HepG2 (cell line): ENCODE measurements around the gene ZIC3. TPM values are rescaled to one million over a fixed set of nuclear protein-coding genes. Genes with fewer than 3 reads are reported as not detected.

Source experiments
- ATAC-seq: fragments of 200-7000 bp; cut with Tn5 transposase; 3 replicates; pipeline ENCODE4 v1.9.1; 2020; ENCODE audit warnings: mild to moderate bottlenecking, moderate library complexity
- BruUV-seq: library from RNA; stranded (reverse); fragments of 400-500 nt; replicated peaks from 2 replicates; lab custom pipeline; 2021; lab: Mats Ljungman, UMichigan
- CTCF ChIA-PET: fragments of 300-600 bp; formaldehyde crosslinking; extraction: SDS; loops from one replicate; lab custom pipeline; 2021; ENCODE audit warnings: low total read pairs, inconsistent platforms, low intra/inter-chr PET ratio; lab: Yijun Ruan, JAX
- POLR2A ChIA-PET: fragments of 350-600 bp; sonication (Branson Sonifier 250); formaldehyde crosslinking; loops from one replicate; lab custom pipeline; 2020; ENCODE audit warnings: antibody characterized with exemption, inconsistent platforms; lab: Yijun Ruan, JAX
- DNase-seq: peaks from one replicate; pipeline ENCODE4 v3.0.0-alpha.2; 2015; ENCODE audit warnings: low spot score
- FAIRE-seq: peaks from 3 replicates; lab custom pipeline; 2011; peaks lifted over from hg19 to GRCh38; lab: Jason Lieb, UNC
- H2AFZ ChIP-seq: one replicate; pipeline ENCODE4 v1.6.1; 2011; ENCODE audit warnings: low read length, inconsistent platforms
- H3K27ac ChIP-seq: fragments of 300-600 bp; 3 replicates; pipeline ENCODE4 v1.8.0; 2011; ENCODE audit warnings: mixed run types, mild to moderate bottlenecking, mixed read lengths, low read length, inconsistent platforms; ENCODE audit not compliant: insufficient read depth; ENCODE audit errors: extremely low read length
- H3K27me3 ChIP-seq, 2 experiments: fragments of 200-600 bp in 1 of 2; 2 replicates in 1 of 2; 3 replicates in 1 of 2; pipeline versions ENCODE4 v1.6.0 to v1.8.0; 2011; ENCODE audit warnings: low read length in 2 of 2, mild to moderate bottlenecking in 2 of 2, moderate library complexity in 2 of 2, inconsistent platforms in 1 of 2; ENCODE audit not compliant: insufficient read depth in 2 of 2, control insufficient read depth in 1 of 2
- H3K36me3 ChIP-seq, 2 experiments: fragments of 200-600 bp in 1 of 2; replicated peaks in 1 of 2; 2 replicates in 1 of 2; 3 replicates in 1 of 2; pipeline versions ENCODE4 v1.5.1 to v1.8.0; 2011; ENCODE audit warnings: low read length in 2 of 2, inconsistent platforms in 1 of 2; ENCODE audit not compliant: insufficient read depth in 2 of 2, control insufficient read depth in 1 of 2
- H3K4me1 ChIP-seq: 2 replicates; pipeline ENCODE4 v1.5.1; 2012; ENCODE audit warnings: low read length, inconsistent platforms; ENCODE audit not compliant: insufficient read depth
- H3K4me2 ChIP-seq: 2 replicates; pipeline ENCODE4 v1.6.0; 2011; ENCODE audit warnings: low read depth, low read length, inconsistent platforms
- H3K4me3 ChIP-seq, 3 experiments: fragments of 200-600 bp in 1 of 3; sonication (generic), shearing (Covaris generic) in 1 of 3; replicated peaks in 1 of 3; 2 replicates each; pipeline ENCODE4 v1.5.1; 2011 to 2016; ENCODE audit warnings: low read length in 3 of 3, inconsistent platforms in 2 of 3, low read depth in 2 of 3, mild to moderate bottlenecking in 2 of 3, control low read depth in 1 of 3, mixed read lengths in 1 of 3; ENCODE audit not compliant: insufficient read depth in 1 of 3
- H3K79me2 ChIP-seq: one replicate; pipeline ENCODE4 v1.6.1; 2011; ENCODE audit warnings: low read length, inconsistent platforms; ENCODE audit not compliant: insufficient read depth
- H3K9ac ChIP-seq: 2 replicates; pipeline ENCODE4 v1.6.0; 2011; ENCODE audit warnings: mild to moderate bottlenecking, low read depth, low read length, inconsistent platforms; ENCODE audit not compliant: insufficient read depth
- H3K9me3 ChIP-seq: 2 replicates; pipeline ENCODE4 v1.5.1; 2012; ENCODE audit warnings: mild to moderate bottlenecking, low read length
- H4K20me1 ChIP-seq: 2 replicates; pipeline ENCODE4 v1.6.0; 2011; ENCODE audit warnings: inconsistent platforms, mild to moderate bottlenecking, low read length, moderate library complexity; ENCODE audit not compliant: insufficient read depth
- EZH2 ChIP-seq: conservative IDR thresholded peaks from 2 replicates; pipeline ENCODE4 v1.6.1; 2012; ENCODE audit warnings: mild to moderate bottlenecking, low read depth, low read length, moderate library complexity
- KDM5A ChIP-seq: fragments of 200-600 bp; sonication (generic); IDR thresholded peaks from 2 replicates; pipeline ENCODE4 v1.7.0; 2018; ENCODE audit warnings: antibody characterized with exemption, mild to moderate bottlenecking, low read length, borderline replicate concordance
- MXD3 ChIP-seq: IDR thresholded peaks from 2 replicates; pipeline ENCODE4 v1.6.1; 2016; ENCODE audit warnings: mild to moderate bottlenecking, missing biosample characterization, missing genetic modification reagents
- NFE2L2 ChIP-seq: fragments of 150-350 bp; IDR thresholded peaks from 2 replicates; pipeline ENCODE4 v1.6.1; 2014; ENCODE audit warnings: low read length
- RNF2 ChIP-seq: fragments of 450-650 bp; conservative IDR thresholded peaks from 2 replicates; pipeline ENCODE4 v1.6.1; 2016; ENCODE audit warnings: low read depth
- SMARCE1 ChIP-seq: fragments of 450-650 bp; IDR thresholded peaks from 2 replicates; pipeline ENCODE4 v1.6.1; 2017; ENCODE audit warnings: borderline replicate concordance
- SUZ12 ChIP-seq: fragments of 150-350 bp; IDR thresholded peaks from 2 replicates; pipeline ENCODE4 v1.6.1; 2014; ENCODE audit warnings: low read depth, low read length
- ZBTB44 ChIP-seq: sonication (generic); formaldehyde crosslinking; IDR thresholded peaks from 2 replicates; pipeline ENCODE4 v1.4.0; 2020; ENCODE audit warnings: missing genetic modification reagents
- ZIK1 ChIP-seq: sonication (generic); formaldehyde crosslinking; IDR thresholded peaks from 2 replicates; pipeline ENCODE4 v1.5.0; 2020; ENCODE audit warnings: mild to moderate bottlenecking, low read depth, missing genetic modification reagents, borderline replicate concordance
- ZNF121 ChIP-seq: sonication (generic); formaldehyde crosslinking; IDR thresholded peaks from 2 replicates; pipeline ENCODE4 v1.5.0; 2020; ENCODE audit warnings: mild to moderate bottlenecking, missing genetic modification reagents
- ZNF317 ChIP-seq: sonication (generic); formaldehyde crosslinking; IDR thresholded peaks from 2 replicates; pipeline ENCODE4 v1.5.0; 2020; ENCODE audit warnings: mild to moderate bottlenecking, missing genetic modification reagents
- ZNF674 ChIP-seq: sonication (generic); formaldehyde crosslinking; IDR thresholded peaks from 2 replicates; pipeline ENCODE4 v1.5.0; 2020; ENCODE audit warnings: low read depth, mild to moderate bottlenecking, missing genetic modification reagents
- ZNF782 ChIP-seq: sonication (generic); formaldehyde crosslinking; IDR thresholded peaks from 2 replicates; pipeline ENCODE4 v1.4.0; 2020; ENCODE audit warnings: missing genetic modification reagents, mild to moderate bottlenecking, borderline replicate concordance
- ZNF891 ChIP-seq: sonication (generic); formaldehyde crosslinking; IDR thresholded peaks from 2 replicates; pipeline ENCODE4 v1.5.0; 2020; ENCODE audit warnings: mild to moderate bottlenecking, missing genetic modification reagents
- WGBS: methylation state at CpG from one replicate; pipeline ENCODE4 v1.1.6; 2017; ENCODE audit warnings: low lambda C conversion rate; 5-methylcytosine and 5-hydroxymethylcytosine counted together
- in situ Hi-C: cut with HindIII; loops from 2 replicates; pipeline ENCODE4 v1.10.0; 2017; ENCODE audit warnings: low pct_unique_long_range_greater_than_20kb; ENCODE audit not compliant: extremely low pct_ligation_motif_present
- intact Hi-C: fragments of 100-400 bp; cut with micrococcal nuclease; formaldehyde crosslinking; loops from one replicate; pipeline ENCODE4 v1.10.0; 2022; ENCODE audit not compliant: unreplicated experiment
- polyA plus RNA-seq, 8 experiments: library from polyadenylated mRNA; depleted of rRNA in 3 of 8; stranded (reverse) in 7 of 8; unstranded in 1 of 8; fragments of >200 nt; fragmentation: Illumina TruSeq in 4 of 8; extraction: Trizol in 4 of 8; gene quantifications; 2 replicates each; pipeline versions ENCODE4 v1.2.1 to v1.2.3, GENCODE V29; 2011 to 2016; ENCODE audit warnings: low read depth in 4 of 8, missing spikeins in 1 of 8, mixed read lengths in 1 of 8; ENCODE audit not compliant: insufficient read depth in 1 of 8
- total RNA-seq, 5 experiments: library from RNA; depleted of rRNA; stranded (reverse); fragments of >200 nt; fragmentation: Illumina TruSeq; extraction: Trizol; gene quantifications; 2 replicates each; pipeline ENCODE4 v1.2.3, GENCODE V29; 2016; ENCODE audit warnings: low read depth in 1 of 5

ZIC3 gene
- total and polyA plus RNA-seq, 2 of the 13 experiments (the other 11 are each of a cell fraction or from before 2014, with no cell fraction given): not detected

- TF ChIP-seq SUZ12: no peak
- TF ChIP-seq SMARCE1: no peak
- TF ChIP-seq ZNF891: no peak
- no peak for TF ChIP-seq ZNF782
- no peak for TF ChIP-seq ZNF317
- TF ChIP-seq NFE2L2: no peak
- no peak for TF ChIP-seq ZBTB44 (CRISPR knock-in tag)
- TF ChIP-seq EZH2: no peak
- no peak for TF ChIP-seq ZNF121 (CRISPR knock-in tag)
- TF ChIP-seq KDM5A: no peak
- TF ChIP-seq MXD3 (CRISPR knock-in tag): no peak
- TF ChIP-seq RNF2: no peak
- TF ChIP-seq ZIK1 (CRISPR knock-in tag): no peak
- no peak for TF ChIP-seq ZNF674 (CRISPR knock-in tag)
- Histone ChIP-seq H3K36me3 (no peaks in the 10 kb centered on the region), H3K27me3 (no peaks in the 10 kb centered on the region), H3K4me2 (no peak overlapping the region), H3K27ac (no peak overlapping the region), H3K4me1 (no peaks in the 10 kb centered on the region), H3K9me3 (no peaks in the 10 kb centered on the region), H3K4me3 (no peak overlapping the region), H2AFZ (no peak overlapping the region), H4K20me1 (no peaks in the 10 kb centered on the region), H3K9ac (no peak overlapping the region), H3K79me2 (no peaks in the 10 kb centered on the region)
- 56% methylated on average over 18 of the region's 36 CpGs for WGBS
- in situ Hi-C loops: no loop called here
- no TSS peak for BruUV-seq
- CTCF ChIA-PET: no interaction called here
- FAIRE-seq: no peak
- intact Hi-C loops: no loop called here
- ATAC-seq: no peak
- POLR2A ChIA-PET: no interaction called here
- no peak for DNase-seq
Observed at GRCh38 chrX:137567682-137568232, 1.8 kb downstream of the ZIC3 start.
